COR-L47 (cell line): Measurements from ENCODE around the gene NACC1.
"Not testable (repeated sequence)": the region's sequence is repeated elsewhere in the genome, so short reads cannot be mapped to it uniquely, and the experiment has no call there.

Experiments used
- DNase-seq: peaks from one replicate; lab custom pipeline; 2025; lab: John Stamatoyannopoulos, UW

The NACC1 gene

DNA sequence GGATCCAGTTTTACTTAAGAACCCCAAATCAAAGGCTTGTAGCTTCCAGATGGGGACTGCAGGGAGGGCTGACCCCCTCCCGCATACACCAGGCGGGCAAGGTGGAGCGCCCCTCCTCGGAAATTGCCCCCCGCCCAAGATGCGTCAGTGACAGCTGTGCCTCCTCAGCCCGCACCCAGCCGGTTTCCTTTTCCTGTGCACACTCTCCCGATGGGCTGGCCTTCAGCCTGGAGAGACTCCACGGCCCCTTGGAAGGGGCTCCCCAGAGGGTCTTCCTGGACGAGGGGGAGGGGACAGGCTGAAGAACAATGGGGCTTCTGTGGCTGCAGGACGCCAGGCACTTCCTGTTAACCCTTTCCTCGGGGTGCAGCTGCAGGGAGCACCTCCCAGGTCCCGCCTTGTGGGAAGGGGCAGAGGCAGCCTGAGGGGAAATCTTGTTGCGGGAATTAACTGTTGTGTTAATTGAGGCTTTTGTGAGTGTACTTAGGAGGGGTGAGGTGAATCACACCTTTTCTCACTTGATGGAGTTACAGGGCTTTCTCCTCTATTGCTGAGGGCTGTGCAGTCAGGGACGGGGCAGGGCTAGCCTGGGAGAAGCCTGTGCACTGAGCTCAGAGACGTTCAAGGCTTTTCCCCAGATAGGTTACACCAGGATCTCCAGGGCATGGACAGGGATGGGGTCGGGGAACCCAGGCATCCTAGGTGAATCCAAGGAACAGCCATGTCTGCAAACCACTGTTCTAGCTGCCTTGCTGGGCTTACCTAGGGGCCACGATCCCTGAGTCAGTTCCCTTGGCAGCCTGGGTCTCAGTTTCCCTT is 46.5 kb downstream of the NACC1 start:
- DNase-seq, result peak; percentile 90

- peak; percentile 19 for DNase-seq
These were observed 47.3 kb downstream of the NACC1 start for GRCh38 chr19:13165162-13165997.

GRCh38 chr19:13166151-13166550 is 48.1 kb downstream of the NACC1 start:
- not testable (repeated sequence) for DNase-seq

GRCh38 chr19:13169769-13170168 is 51.7 kb downstream of the NACC1 start:
- no peak for DNase-seq

GRCh38 chr19:13171146-13171545 is 53.1 kb downstream of the NACC1 start:
- DNase-seq, result no peak

DNA sequence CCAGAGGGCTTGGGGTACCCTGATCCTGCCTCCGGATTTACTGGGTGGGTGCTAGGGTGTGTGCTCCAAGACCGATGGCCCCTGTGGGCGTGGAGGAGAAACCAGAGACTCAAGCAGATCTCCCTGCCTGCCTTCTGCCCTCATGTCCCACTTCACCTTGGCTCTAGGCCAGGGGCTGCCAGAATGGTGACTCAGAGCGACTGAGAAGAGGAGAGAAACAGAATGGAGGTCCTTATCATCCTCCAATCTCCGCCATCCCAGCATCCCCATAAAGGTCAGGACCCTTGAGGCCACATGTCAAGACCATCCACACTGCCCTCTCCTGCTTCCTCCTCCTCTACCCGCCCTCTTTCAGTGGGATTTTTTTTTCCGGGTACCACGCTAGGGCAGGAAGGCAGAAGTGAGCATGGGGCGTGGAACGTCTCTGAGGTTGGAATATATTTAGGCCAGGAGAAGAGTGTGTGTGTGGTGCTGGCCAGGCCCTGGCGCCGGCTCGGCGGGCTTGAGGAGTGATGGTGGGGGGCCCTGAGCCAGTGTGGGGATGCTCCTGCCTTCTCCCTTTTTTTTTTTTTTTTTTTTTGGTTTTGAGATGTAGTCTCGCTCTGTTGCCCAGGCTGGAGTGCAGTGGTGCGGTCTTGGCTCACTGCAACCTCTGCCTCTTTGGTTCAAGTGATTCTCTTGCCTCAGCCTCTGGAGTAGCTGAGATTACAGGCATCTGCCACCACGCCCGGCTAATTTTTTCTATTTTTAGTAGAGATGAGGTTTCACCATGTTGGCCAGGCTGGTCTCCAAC is 54.5 kb downstream of the NACC1 start:
- no peak for DNase-seq

GRCh38 chr19:13173139-13173737 is 55.2 kb downstream of the NACC1 start:
- no peak for DNase-seq

GRCh38 chr19:13176345-13176744 is 58.3 kb downstream of the NACC1 start:
- no peak for DNase-seq

DNA sequence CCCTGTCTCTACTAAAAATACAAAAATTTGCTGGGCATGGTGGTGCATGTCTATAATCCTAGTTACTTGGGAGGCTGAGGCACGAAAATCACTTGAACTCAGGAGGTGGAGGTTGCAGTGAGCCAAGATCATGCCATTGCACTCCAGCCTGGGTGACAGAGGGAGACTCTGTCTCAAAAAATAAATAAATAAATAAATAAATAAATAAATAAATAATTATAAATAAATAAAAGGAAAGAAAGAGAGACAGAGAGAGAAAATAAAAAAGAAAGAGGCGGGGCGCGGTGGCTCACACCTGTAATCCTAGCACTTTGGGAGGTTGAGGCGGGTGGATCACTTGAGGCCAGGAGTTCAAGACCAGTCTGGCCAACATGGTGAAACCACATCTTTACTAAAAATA is 59.5 kb downstream of the NACC1 start:
- DNase-seq, result not testable (repeated sequence)

DNA sequence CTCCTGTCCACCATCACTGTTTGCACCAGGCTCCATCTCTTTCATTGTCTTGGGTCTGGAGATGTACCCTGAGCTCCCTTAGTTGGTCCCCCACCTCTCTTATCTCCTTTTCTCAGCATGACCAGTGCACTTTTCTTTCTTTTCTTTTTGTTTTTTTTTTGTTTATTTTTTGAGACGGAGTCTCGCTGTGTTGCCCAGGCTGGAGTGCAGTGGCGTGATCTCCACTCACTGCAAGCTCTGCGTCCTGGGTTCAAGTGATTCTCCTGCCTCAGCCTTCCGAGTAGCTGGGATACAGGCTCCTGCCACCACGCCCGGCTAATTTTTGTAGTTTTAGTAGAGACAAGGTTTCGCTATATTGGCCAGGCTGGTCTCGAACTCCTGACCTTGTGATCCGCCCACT is 60.2 kb downstream of the NACC1 start:
- DNase-seq, result not testable (repeated sequence)

DNA sequence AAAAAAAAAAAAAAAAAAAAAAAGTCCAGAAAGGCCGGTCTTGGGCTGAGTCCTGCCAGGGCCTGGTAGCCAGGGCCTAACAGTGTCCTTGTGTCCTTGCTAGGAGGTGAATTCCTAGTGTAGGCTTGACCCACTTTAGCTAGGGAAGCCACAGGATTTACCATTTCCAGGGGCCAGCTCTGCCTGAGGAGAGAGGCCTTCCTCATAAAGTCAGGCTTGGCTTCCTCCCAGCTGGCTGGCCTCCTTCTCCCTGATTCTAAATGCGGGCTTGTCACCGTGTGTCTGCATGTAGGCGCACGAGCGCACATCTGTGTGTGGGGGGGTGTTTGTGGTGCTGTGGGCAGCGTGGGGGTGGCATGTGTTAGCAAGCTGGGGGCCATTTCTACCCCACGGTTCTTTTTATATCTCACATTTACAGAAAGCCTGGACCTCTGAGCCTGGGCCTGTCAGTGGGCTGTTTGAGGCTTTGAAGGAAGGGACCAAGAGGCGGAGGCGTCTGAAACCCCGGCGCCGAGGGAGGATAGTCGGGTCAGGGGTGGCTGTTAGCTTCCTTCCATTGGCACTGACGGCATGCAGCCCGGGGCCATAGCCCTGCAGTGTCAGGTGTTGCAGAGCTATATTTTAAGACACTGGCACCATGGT is 63.8 kb downstream of the NACC1 start:
- no peak for DNase-seq

- DNase-seq, result not testable (repeated sequence)
These were observed 66.9 kb downstream of the NACC1 start for GRCh38 chr19:13184926-13185325.

- DNase-seq, result not testable (repeated sequence)
These were observed 67.9 kb downstream of the NACC1 start for GRCh38 chr19:13185763-13186657.

- DNase-seq, result not testable (repeated sequence)
These were observed 68.6 kb downstream of the NACC1 start for GRCh38 chr19:13186688-13187087.

DNA sequence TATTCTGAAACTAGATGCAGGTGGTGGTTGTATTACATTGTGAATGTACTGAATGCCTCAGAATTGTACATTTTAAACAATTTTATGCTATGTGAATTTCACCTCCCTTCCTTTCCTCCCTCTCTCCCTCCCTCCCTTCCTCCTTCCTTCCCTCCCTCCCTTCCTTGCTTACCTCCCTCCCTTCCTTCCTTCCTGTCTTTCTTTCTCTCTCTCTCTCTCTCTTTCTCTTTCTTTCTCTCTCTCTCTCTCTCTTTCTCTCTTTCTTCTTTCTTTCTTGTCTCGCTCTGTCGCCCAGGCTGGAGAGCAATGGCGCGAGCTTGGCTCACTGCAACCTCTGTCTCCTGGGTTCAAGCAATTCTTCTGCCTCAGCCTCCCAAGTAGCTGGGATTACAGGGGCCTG is 69.4 kb downstream of the NACC1 start:
- DNase-seq, result no peak

- no peak for DNase-seq
These were observed 71.5 kb downstream of the NACC1 start for GRCh38 chr19:13189600-13189999.
